Measurements from ENCODE around the gene KCNJ4.
"Not testable (repeated sequence)": the region's sequence is repeated elsewhere in the genome, so short reads cannot be mapped to it uniquely, and the experiment has no call there.

The KCNJ4 gene

GRCh38 chr22:38381371-38381770 is 73.6 kb downstream of the KCNJ4 start:
- DNase-seq (ENCODE audit: low read depth): not testable (repeated sequence)
